ENCODE measurements around the gene MGAT3. TPM values are rescaled to one million over a fixed set of nuclear protein-coding genes. Genes with fewer than 3 reads are reported as not detected.
"Not testable (repeated sequence)": the region's sequence is repeated elsewhere in the genome, so short reads cannot be mapped to it uniquely, and the experiment has no call there.

The MGAT3 gene
- total RNA-seq, 1 donor, result not detected

DNA sequence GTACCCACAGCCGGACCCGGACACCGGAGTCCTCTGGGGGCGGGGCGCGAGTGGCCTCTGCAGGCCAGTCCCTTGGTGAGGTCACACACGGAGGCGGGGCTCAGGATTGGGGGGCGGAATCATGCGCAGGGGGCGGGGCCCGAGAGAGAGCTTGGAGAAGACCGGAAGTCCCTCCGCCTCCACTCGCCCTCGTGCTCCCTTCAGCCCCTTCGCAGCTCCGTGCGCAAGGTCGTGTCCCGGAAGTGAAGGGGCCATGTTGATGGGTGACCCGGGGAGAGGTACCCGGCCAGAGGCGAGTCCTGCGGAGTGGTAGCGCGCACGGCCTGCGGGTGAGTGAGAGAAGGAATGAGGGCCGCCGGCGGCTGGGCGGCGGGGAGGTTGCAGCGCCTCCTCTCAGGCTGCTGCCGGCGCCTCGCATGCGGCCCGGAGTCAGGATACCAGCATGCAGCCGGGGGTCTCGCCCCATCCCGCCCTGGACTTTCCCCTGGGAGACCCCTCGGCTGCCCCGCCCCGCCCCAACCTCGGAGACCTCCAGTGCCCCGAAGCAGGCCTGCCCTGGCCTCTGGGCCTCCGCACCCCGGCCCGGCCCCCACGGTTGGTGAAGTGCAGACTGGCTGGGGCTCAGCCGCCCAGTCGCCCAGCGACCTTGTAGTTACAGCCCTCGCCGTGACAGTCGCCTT, 45.4 kb downstream of the MGAT3 start, which contains the start of gene MIEF1:
Gene MIEF1 (plus strand): TSS at position 182 of the 680 bp plus-strand sequence. CDS start 9,005 bp downstream, outside the sequence.
- H4K20me1 ChIP-seq (ENCODE audit: insufficient read depth, low read length), result peaks cover 30% of the 10 kb centered on the region

DNA sequence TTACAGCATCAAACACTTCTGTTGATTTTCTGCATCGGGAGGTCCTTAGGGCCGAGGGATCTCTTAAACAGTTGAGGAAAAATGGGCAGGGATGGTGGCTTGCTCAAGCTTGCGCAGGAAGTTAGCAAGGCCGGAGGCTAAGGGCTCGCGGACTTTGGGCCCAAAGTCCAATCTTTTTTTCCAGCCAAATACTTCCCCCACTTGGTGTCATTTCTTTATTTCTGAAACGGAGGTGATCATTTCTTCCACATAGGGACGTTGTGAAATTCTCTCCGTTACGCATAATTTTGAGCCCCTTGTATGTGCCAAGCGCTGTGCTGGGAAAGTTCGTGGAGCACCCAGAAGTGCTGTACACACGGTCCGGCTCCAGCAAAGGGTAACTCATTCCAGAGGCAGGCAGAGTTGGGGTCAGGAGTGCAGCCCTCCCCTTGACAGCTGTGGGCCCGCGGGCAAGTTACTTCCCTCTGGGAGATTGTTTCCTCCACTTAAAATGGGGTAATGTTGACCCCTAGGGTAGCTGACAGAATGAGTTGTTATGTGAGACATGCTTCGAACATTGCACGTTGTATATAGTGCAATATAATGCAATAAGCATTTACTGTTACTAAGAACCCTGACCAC, 46.1 kb downstream of the MGAT3 start:
- Histone ChIP-seq H3K79me2 (ENCODE audit: insufficient read depth, low read length) (peaks cover 55% of the 10 kb centered on the region), H4K20me1 (ENCODE audit: insufficient read depth, low read length) (peaks cover 30% of the 10 kb centered on the region), H3K27me3 (ENCODE audit: insufficient read depth, low read length) (no peaks in the 10 kb centered on the region), H3K4me1 (ENCODE audit: insufficient read depth, low read length) (peaks cover 27% of the 10 kb centered on the region), H3K4me3 (ENCODE audit: insufficient read depth, low read length) (peak overlapping the region; percentile 96), H3K27ac (ENCODE audit: low read depth, low read length) (peak overlapping the region; percentile 62), H3K4me2 (ENCODE audit: insufficient read depth, low read length) (peak overlapping the region; percentile 99), H2AFZ (ENCODE audit: low read length) (peak overlapping the region; percentile 75), H3K36me3 (ENCODE audit: insufficient read depth, low read length) (peaks cover 34% of the 10 kb centered on the region), H3K9me3 (ENCODE audit: low read depth, low read length) (no peaks in the 10 kb centered on the region)
- TF ChIP-seq, protein P1, sequence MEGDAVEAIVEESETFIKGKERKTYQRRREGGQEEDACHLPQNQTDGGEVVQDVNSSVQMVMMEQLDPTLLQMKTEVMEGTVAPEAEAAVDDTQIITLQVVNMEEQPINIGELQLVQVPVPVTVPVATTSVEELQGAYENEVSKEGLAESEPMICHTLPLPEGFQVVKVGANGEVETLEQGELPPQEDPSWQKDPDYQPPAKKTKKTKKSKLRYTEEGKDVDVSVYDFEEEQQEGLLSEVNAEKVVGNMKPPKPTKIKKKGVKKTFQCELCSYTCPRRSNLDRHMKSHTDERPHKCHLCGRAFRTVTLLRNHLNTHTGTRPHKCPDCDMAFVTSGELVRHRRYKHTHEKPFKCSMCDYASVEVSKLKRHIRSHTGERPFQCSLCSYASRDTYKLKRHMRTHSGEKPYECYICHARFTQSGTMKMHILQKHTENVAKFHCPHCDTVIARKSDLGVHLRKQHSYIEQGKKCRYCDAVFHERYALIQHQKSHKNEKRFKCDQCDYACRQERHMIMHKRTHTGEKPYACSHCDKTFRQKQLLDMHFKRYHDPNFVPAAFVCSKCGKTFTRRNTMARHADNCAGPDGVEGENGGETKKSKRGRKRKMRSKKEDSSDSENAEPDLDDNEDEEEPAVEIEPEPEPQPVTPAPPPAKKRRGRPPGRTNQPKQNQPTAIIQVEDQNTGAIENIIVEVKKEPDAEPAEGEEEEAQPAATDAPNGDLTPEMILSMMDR (IDR thresholded peaks at IDR 0.05; ENCODE audit: extremely low read depth, low read depth, low read length), result no peak
- peak; percentile 54 for DNase-seq (ENCODE audit: insufficient read length, low spot score, missing footprints)

More for the DNA sequence above, 45.4 kb downstream of the MGAT3 start, which contains the start of gene MIEF1:
- H3K36me3 ChIP-seq (ENCODE audit: insufficient read depth, low read length), result peaks cover 32% of the 10 kb centered on the region
- H3K9me3 ChIP-seq (ENCODE audit: low read depth, low read length), result no peaks in the 10 kb centered on the region
- peak within 1 kb of the TSS; percentile 96 for H3K4me3 ChIP-seq (ENCODE audit: insufficient read depth, low read length)
- peak; percentile 97 for DNase-seq (ENCODE audit: insufficient read length, low spot score, missing footprints)
- H2AFZ ChIP-seq (ENCODE audit: low read length), result peak within 1 kb of the TSS; percentile 93
- H3K4me1 ChIP-seq (ENCODE audit: insufficient read depth, low read length), result peaks cover 27% of the 10 kb centered on the region
- peaks cover 50% of the 10 kb centered on the region for H3K79me2 ChIP-seq (ENCODE audit: insufficient read depth, low read length)
- H3K27ac ChIP-seq (ENCODE audit: low read depth, low read length), result peak within 1 kb of the TSS; percentile 65
- TF ChIP-seq, protein P1 (IDR thresholded peaks at IDR 0.05; ENCODE audit: extremely low read depth, low read depth, low read length), result no peak
- H3K27me3 ChIP-seq (ENCODE audit: insufficient read depth, low read length), result no peaks in the 10 kb centered on the region
- H3K4me2 ChIP-seq (ENCODE audit: insufficient read depth, low read length), result peak within 1 kb of the TSS; percentile 99

- peak; percentile 73 for DNase-seq (ENCODE audit: insufficient read length, low spot score, missing footprints)
- peak overlapping the region; percentile 96 for H3K4me3 ChIP-seq (ENCODE audit: insufficient read depth, low read length)
- no peaks in the 10 kb centered on the region for H3K27me3 ChIP-seq (ENCODE audit: insufficient read depth, low read length)
- H3K36me3 ChIP-seq (ENCODE audit: insufficient read depth, low read length), result peaks cover 41% of the 10 kb centered on the region
- H3K27ac ChIP-seq (ENCODE audit: low read depth, low read length), result peak overlapping the region; percentile 62
- H4K20me1 ChIP-seq (ENCODE audit: insufficient read depth, low read length), result peaks cover 36% of the 10 kb centered on the region
- H2AFZ ChIP-seq (ENCODE audit: low read length), result no peak overlapping the region
- peaks cover 62% of the 10 kb centered on the region for H3K79me2 ChIP-seq (ENCODE audit: insufficient read depth, low read length)
- no peaks in the 10 kb centered on the region for H3K9me3 ChIP-seq (ENCODE audit: low read depth, low read length)
- H3K4me1 ChIP-seq (ENCODE audit: insufficient read depth, low read length), result peaks cover 27% of the 10 kb centered on the region
- TF ChIP-seq, protein P1 (IDR thresholded peaks at IDR 0.05; ENCODE audit: extremely low read depth, low read depth, low read length), result no peak
- peak overlapping the region; percentile 99 for H3K4me2 ChIP-seq (ENCODE audit: insufficient read depth, low read length)
Measured at GRCh38 chr22:39503630-39504029, 46.8 kb downstream of the MGAT3 start.

- no peak for DNase-seq (ENCODE audit: insufficient read length, low spot score, missing footprints)
- Histone ChIP-seq H3K79me2 (ENCODE audit: insufficient read depth, low read length) (peaks cover 66% of the 10 kb centered on the region), H4K20me1 (ENCODE audit: insufficient read depth, low read length) (peaks cover 36% of the 10 kb centered on the region), H3K9me3 (ENCODE audit: low read depth, low read length) (no peaks in the 10 kb centered on the region), H3K4me1 (ENCODE audit: insufficient read depth, low read length) (peaks cover 27% of the 10 kb centered on the region), H3K27me3 (ENCODE audit: insufficient read depth, low read length) (no peaks in the 10 kb centered on the region), H2AFZ (ENCODE audit: low read length) (no peak overlapping the region), H3K4me2 (ENCODE audit: insufficient read depth, low read length) (peak overlapping the region; percentile 99), H3K4me3 (ENCODE audit: insufficient read depth, low read length) (no peak overlapping the region), H3K36me3 (ENCODE audit: insufficient read depth, low read length) (peaks cover 42% of the 10 kb centered on the region), H3K27ac (ENCODE audit: low read depth, low read length) (no peak overlapping the region)
- TF ChIP-seq, protein P1 (IDR thresholded peaks at IDR 0.05; ENCODE audit: extremely low read depth, low read depth, low read length), result no peak
Measured at GRCh38 chr22:39504071-39504470, 47.3 kb downstream of the MGAT3 start.

- H3K4me3 ChIP-seq (ENCODE audit: insufficient read depth, low read length); H3K4me2 ChIP-seq (ENCODE audit: insufficient read depth, low read length); DNase-seq (ENCODE audit: insufficient read length, low spot score, missing footprints); H2AFZ ChIP-seq (ENCODE audit: low read length); H3K27ac ChIP-seq (ENCODE audit: low read depth, low read length); H3K27me3 ChIP-seq (ENCODE audit: insufficient read depth, low read length); H3K9me3 ChIP-seq (ENCODE audit: low read depth, low read length): not testable (repeated sequence)
- peaks cover 88% of the 10 kb centered on the region for H3K79me2 ChIP-seq (ENCODE audit: insufficient read depth, low read length)
- H4K20me1 ChIP-seq (ENCODE audit: insufficient read depth, low read length), result peaks cover 47% of the 10 kb centered on the region
- peaks cover 70% of the 10 kb centered on the region for H3K36me3 ChIP-seq (ENCODE audit: insufficient read depth, low read length)
- H3K4me1 ChIP-seq (ENCODE audit: insufficient read depth, low read length), result peaks cover 12% of the 10 kb centered on the region
Measured at GRCh38 chr22:39507021-39507420, 50.2 kb downstream of the MGAT3 start.

All from osteoblast (primary cell).